ENCODE results near the gene AAK1. TPM values are rescaled to one million over a fixed set of nuclear protein-coding genes. Genes with fewer than 3 reads are reported as not detected.

AAK1 gene
- total RNA-seq, 1 experiment from 2014 or later: 30.6 TPM

DNA sequence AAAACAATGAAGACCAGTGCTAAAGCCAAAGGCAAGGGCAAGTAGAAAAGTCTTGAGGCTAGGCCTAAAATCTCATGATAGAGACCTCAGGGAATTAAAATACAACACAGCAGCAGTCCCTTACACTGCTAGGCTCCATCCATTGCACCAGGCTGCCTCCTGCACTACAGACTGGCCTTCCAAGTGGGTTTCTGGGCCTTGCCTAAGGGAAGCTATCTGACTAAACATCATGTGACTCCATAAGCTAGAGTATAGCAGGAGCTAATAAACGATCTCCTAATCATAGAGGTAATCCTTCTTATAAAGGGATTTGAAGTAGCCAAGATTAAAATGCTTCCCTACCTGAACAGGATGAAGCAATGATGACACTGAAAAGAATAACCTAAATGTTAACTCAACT, 128.7 kb downstream of the AAK1 start:
- Histone ChIP-seq H3K9me3 (ENCODE audit: control insufficient read depth, low read depth, low read length) (no peaks in the 10 kb centered on the region), H3K18ac (ENCODE audit: insufficient read length, low read depth, low read length) (no peak overlapping the region), H4K5ac (ENCODE audit: insufficient read length, low read depth, low read length) (no peak overlapping the region), H4K20me1 (ENCODE audit: control insufficient read depth, insufficient read depth, insufficient read length) (no peaks in the 10 kb centered on the region), H3K9ac (ENCODE audit: extremely low read depth, insufficient read length, low read length) (no peak overlapping the region), H4K8ac (replicated peaks; ENCODE audit: insufficient read length, low read depth, low read length) (no peak overlapping the region), H3K23me2 (ENCODE audit: insufficient read length, low read depth, low read length, poor library complexity, severe bottlenecking) (no peaks in the 10 kb centered on the region), H3K27me3 (ENCODE audit: insufficient read depth, low read length) (no peaks in the 10 kb centered on the region), H3K4me1 (ENCODE audit: insufficient read depth, low read length) (no peaks in the 10 kb centered on the region), H2BK20ac (ENCODE audit: low read depth, low read length, poor library complexity, severe bottlenecking) (no peak overlapping the region), H2BK120ac (ENCODE audit: low read depth, low read length, poor library complexity, severe bottlenecking) (no peak overlapping the region), H2BK15ac (ENCODE audit: low read depth, low read length) (no peak overlapping the region), H4K91ac (ENCODE audit: insufficient read length, low read depth, low read length) (no peak overlapping the region), H3K23ac (ENCODE audit: insufficient read length, low read depth, low read length) (no peak overlapping the region), H2AFZ (ENCODE audit: low read length) (no peak overlapping the region), H3K27ac (ENCODE audit: insufficient read length, low read depth, low read length) (no peak overlapping the region), H2BK5ac (ENCODE audit: insufficient read length, low read length) (no peak overlapping the region), H3K4me2 (ENCODE audit: insufficient read depth, insufficient read length, low read length) (no peak overlapping the region), H3K79me2 (ENCODE audit: insufficient read depth, low read length) (no peaks in the 10 kb centered on the region), H2BK12ac (ENCODE audit: insufficient read length, low read depth, low read length) (no peak overlapping the region), H3K4ac (ENCODE audit: low read depth, low read length) (no peak overlapping the region), H3K79me1 (ENCODE audit: insufficient read depth, low read depth, low read length, poor library complexity, severe bottlenecking) (no peaks in the 10 kb centered on the region), H2AK5ac (ENCODE audit: insufficient read length, low read length) (no peak overlapping the region), H3T11ph (ENCODE audit: low read length) (no peak overlapping the region), H3K56ac (ENCODE audit: insufficient read length, low read depth, low read length) (no peak overlapping the region), H3K14ac (ENCODE audit: insufficient read depth, low read length) (no peak overlapping the region)
- TF ChIP-seq, protein P1, sequence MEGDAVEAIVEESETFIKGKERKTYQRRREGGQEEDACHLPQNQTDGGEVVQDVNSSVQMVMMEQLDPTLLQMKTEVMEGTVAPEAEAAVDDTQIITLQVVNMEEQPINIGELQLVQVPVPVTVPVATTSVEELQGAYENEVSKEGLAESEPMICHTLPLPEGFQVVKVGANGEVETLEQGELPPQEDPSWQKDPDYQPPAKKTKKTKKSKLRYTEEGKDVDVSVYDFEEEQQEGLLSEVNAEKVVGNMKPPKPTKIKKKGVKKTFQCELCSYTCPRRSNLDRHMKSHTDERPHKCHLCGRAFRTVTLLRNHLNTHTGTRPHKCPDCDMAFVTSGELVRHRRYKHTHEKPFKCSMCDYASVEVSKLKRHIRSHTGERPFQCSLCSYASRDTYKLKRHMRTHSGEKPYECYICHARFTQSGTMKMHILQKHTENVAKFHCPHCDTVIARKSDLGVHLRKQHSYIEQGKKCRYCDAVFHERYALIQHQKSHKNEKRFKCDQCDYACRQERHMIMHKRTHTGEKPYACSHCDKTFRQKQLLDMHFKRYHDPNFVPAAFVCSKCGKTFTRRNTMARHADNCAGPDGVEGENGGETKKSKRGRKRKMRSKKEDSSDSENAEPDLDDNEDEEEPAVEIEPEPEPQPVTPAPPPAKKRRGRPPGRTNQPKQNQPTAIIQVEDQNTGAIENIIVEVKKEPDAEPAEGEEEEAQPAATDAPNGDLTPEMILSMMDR (conservative IDR thresholded peaks at IDR 0.05): no peak
- H3K27ac Mint-ChIP-seq: peak overlapping the region; percentile 24 to 85 (median 69)
- H3K9me3 Mint-ChIP-seq: no peaks in the 10 kb centered on the region
- DNase-seq: no peak
- H3K27me3 Mint-ChIP-seq (ENCODE audit: low read depth): no peaks in the 10 kb centered on the region
- no peak overlapping the region for H3K4me3 Mint-ChIP-seq
- peaks cover 15 to 22% of the 10 kb centered on the region in 2 experiments for H3K4me1 Mint-ChIP-seq
- peaks cover 25 to 55% (median 43%) of the 10 kb centered on the region in 3 experiments; a peak in 6 of 7 replicates for H3K36me3 Mint-ChIP-seq (ENCODE audit: insufficient read depth in 1 of 3, low read depth in 3 of 3)
- WGBS (ENCODE audit: extremely low coverage, insufficient read length, low lambda C conversion rate): no CpG with 5 or more reads among the region's 1 CpG
